ENCODE results near the gene SETSIP.
"Not testable (repeated sequence)": the region's sequence is repeated elsewhere in the genome, so short reads cannot be mapped to it uniquely, and the experiment has no call there.

Gene SETSIP

GRCh38 chr1:92065042-92065441, 10.2 kb downstream of the SETSIP start:
- DNase-seq (ENCODE audit: low read depth in 1 of 2, low spot score in 1 of 2) = no peak

DNA sequence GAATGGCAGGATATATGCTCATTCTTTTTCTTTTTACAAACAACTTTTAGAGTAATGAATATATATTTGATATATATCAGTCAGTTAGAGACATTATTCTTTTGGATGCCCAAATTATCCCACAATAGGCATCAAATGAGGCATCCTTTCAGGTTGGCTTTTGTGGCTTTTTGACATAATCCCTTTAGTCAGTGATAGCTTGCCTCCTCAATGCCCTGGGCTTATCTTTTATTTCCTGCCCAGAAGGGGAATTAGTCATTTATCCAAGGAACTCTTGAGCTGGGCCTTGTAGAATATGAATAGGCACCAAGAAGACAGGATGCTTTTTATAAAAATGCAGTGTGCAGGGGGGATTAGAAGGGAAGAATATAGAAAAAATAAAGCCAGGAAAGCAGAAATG, 23.3 kb downstream of the SETSIP start:
- no peak for DNase-seq (ENCODE audit: low read depth in 1 of 2, low spot score in 1 of 2)

- no peak for DNase-seq (ENCODE audit: low read depth in 1 of 2, low spot score in 1 of 2)
These were observed 29.3 kb downstream of the SETSIP start for GRCh38 chr1:92045766-92046495.

GRCh38 chr1:92043621-92044020, 31.6 kb downstream of the SETSIP start:
- DNase-seq (ENCODE audit: low read depth in 1 of 2, low spot score in 1 of 2) = no peak

DNA sequence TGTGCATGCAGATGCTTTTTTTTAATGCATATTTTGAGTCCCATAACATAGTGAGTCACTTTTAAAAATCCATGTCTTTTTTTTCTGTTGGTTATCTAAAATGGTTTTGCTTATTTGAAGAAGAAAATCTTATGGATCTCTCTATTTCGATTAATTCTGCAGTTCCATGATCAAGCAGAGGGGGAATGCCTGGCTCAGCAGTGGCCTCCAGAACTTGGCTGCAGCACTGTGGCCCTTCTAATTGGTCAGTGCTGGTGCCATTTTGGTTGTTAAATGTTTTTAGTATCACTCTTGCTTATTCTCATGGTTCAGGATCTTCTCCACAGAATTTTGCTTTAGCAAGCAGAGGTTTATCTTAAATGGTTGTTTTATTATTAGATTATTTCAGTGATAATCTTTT, 34.2 kb downstream of the SETSIP start:
- DNase-seq (ENCODE audit: low read depth in 1 of 2, low spot score in 1 of 2) = no peak

DNA sequence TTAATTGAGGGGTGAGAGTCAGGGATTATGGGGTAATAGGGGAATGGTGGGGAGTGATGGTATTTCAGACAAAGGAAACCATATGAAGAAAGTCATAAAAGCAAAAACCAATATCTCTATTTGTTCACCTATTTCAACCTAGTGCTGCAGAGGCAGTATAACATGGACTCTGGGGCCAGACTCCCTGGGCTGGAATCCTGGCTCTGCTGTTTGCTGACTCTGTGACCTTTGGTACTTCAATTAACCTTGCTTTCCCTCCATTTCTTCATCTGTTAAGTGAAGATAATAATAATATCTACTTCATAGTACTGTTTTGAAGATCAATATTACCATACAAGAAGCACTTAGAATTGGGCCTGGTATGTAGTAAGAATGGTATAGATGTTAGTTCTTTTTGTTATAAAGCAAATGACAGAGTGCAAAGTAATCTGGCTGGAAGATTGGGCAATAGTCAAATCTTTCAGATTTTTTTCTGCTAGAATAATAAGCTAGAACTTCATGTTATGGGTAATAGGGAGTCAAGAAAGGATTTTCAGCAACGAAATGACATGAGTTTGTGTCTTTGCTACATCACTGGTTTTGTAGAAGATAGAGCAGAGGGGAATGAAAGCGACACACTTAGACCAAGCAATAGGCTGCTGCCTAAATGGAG, 36.4 kb downstream of the SETSIP start:
- no peak for DNase-seq (ENCODE audit: low read depth in 1 of 2, low spot score in 1 of 2)

GRCh38 chr1:92037400-92037799, 37.8 kb downstream of the SETSIP start:
- no peak for DNase-seq (ENCODE audit: low read depth in 1 of 2, low spot score in 1 of 2)

DNA sequence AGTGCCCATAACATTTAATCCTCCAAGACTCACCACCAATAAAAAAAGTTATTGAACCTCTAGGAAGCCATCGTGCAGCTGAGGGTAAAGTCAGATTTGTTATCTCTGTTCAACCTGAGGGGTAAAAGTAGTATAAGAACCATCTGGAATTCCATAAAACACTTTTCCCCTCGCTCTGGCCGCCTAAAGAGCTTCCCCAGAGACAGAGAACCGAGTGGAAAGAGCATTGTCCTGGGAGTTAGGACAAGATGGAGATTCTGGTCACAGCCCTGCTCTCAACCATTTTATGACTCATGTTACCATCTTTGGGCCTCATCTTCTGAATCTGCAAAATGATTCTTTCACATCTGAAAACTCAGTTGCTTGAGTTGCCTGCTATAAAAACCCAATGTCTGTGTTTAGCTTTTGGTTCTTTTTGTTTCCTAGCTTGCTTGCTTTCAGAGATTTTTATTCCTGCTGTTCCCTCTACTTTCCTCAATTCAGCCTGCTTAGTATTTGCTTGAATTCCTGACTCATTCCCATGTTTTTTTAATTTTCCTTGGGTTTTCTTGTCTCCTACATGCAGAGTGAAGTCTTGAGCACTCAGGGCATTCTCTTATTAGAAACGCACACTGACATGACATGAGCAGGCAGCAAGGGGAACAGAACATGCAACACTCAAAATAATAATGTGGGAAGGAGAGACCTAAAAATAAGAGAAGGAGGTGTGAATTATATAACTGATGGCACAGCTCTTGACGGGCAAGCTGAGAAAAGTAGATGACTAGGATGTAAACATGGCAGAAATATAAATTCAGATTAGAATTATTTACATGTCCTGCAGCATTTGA, 43.7 kb downstream of the SETSIP start:
- no peak for DNase-seq (ENCODE audit: low read depth in 1 of 2, low spot score in 1 of 2)

- DNase-seq (ENCODE audit: low read depth in 1 of 2, low spot score in 1 of 2) = no peak
These were observed 44.5 kb downstream of the SETSIP start for GRCh38 chr1:92030656-92031107.

DNA sequence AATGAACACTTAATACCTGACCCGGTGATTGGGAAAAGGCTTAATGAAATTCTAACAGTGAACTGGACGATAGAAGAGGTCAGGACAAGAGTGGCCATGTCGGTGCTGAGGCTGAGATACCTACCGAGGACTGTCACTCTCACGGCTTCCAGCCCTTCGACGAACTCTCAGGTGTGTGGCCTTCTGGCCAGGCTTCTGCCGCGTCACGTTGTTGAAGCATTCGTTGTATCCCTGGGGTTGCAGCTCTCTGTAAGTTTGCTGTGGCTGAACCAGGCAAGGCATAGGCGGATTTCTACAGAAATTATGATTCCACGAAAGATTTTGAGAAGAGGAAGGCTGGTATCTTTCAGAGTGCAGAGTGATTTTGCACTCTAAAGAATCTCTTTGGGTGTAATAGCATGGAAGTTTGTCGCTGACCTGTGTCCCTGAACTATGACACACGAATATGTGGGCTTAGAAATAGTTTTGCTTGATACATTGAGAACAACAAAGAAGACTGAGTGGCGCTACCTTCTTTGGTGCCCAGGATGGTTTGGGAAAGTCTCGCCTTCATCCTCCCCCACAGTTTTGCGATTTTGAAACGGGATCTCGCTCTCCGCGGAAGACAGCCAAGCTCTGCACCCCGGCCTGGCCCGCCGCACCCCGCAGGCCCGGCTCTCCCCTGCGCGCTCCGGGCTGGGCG, 45.8 kb downstream of the SETSIP start:
- DNase-seq (ENCODE audit: low read depth in 1 of 2, low spot score in 1 of 2) = no peak

DNA sequence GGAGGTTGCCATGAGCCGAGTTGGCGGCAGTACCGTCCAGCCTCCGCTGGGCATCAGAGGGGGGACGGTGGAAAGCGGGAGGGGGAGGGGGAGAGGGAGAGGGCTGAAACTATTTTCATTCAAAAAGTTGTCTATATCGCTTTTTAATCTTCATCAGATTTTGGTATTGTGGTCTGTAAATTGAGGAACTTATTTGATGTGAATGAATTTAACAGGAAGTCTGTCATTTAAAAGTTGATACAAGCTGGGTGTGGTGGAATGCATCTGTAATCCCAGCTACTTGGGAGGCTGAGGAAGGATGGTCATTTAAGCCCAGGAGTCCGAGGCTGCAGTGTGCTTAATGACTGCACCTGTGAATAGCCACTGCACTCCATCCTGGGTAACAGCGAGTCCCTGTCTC, 48.4 kb downstream of the SETSIP start:
- DNase-seq (ENCODE audit: low read depth in 1 of 2, low spot score in 1 of 2) = no peak

DNA sequence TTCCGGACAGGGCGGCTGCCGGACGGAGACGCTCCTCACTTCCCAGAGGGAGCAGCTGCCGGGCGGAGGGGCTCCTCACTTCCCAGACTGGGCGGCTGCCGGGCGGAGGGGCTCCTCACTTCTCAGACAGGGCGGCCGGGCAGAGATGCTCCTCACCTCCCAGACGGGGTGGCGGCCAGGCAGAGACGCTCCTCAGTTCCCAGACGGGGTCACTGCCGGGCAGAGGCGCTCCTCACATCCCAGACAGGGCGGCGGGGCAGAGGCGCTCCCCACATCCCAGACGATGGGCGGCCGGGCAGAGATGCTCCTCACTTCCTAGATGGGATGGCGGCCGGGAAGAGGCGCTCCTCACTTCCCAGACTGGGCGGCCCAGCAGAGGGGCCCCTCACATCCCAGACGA, 49.2 kb downstream of the SETSIP start:
- not testable (repeated sequence) for DNase-seq (ENCODE audit: low read depth in 1 of 2, low spot score in 1 of 2)
